HFFc6 (cell line): Measurements from ENCODE around the gene RILPL2. TPM values are rescaled to one million over a fixed set of nuclear protein-coding genes. Genes with fewer than 3 reads are reported as not detected.

Source experiments
- DNase-seq: peaks from one replicate; pipeline ENCODE4 v3.0.0-alpha.2; 2018
- H3K27ac Mint-ChIP-seq: 2 replicates; pipeline ENCODE4 v1.8.0; 2020; ENCODE audit warnings: mild to moderate bottlenecking, mixed read lengths
- H3K27me3 Mint-ChIP-seq: 2 replicates; pipeline ENCODE4 v1.8.0; 2021; ENCODE audit warnings: mild to moderate bottlenecking, moderate library complexity, mixed read lengths; ENCODE audit not compliant: insufficient read depth
- H3K36me3 Mint-ChIP-seq: 2 replicates; pipeline ENCODE4 v1.8.0; 2021; ENCODE audit warnings: low read depth, mixed read lengths
- H3K4me1 Mint-ChIP-seq: 2 replicates; pipeline ENCODE4 v1.8.0; 2020; ENCODE audit warnings: low read depth, mixed read lengths
- H3K4me3 Mint-ChIP-seq: 2 replicates; pipeline ENCODE4 v1.8.0; 2020; ENCODE audit warnings: mild to moderate bottlenecking, moderate library complexity, mixed read lengths
- H3K9me3 Mint-ChIP-seq: 2 replicates; pipeline ENCODE4 v1.8.0; 2020; ENCODE audit warnings: mild to moderate bottlenecking, mixed read lengths
- CTCF ChIP-seq: fragments of 200-600 bp; sonication (generic); IDR thresholded peaks from 2 replicates; pipeline ENCODE4 v1.5.0; 2021; ENCODE audit warnings: antibody characterized with exemption, mild to moderate bottlenecking
- total RNA-seq, 6 experiments: library from RNA; stranded (reverse); fragmentation: NEBNext Ultra II Directional; extraction: Animal tissue kit (Norgen Biotek cat#: 25700); gene quantifications; 2 replicates in 1 of 6; 3 replicates in 5 of 6; pipeline ENCODE4 v1.2.3, GENCODE V29; 2021

Gene RILPL2
- total RNA-seq, 6 experiments from 2014 or later: 4.4 to 6.0 (median 5.5) TPM

DNA sequence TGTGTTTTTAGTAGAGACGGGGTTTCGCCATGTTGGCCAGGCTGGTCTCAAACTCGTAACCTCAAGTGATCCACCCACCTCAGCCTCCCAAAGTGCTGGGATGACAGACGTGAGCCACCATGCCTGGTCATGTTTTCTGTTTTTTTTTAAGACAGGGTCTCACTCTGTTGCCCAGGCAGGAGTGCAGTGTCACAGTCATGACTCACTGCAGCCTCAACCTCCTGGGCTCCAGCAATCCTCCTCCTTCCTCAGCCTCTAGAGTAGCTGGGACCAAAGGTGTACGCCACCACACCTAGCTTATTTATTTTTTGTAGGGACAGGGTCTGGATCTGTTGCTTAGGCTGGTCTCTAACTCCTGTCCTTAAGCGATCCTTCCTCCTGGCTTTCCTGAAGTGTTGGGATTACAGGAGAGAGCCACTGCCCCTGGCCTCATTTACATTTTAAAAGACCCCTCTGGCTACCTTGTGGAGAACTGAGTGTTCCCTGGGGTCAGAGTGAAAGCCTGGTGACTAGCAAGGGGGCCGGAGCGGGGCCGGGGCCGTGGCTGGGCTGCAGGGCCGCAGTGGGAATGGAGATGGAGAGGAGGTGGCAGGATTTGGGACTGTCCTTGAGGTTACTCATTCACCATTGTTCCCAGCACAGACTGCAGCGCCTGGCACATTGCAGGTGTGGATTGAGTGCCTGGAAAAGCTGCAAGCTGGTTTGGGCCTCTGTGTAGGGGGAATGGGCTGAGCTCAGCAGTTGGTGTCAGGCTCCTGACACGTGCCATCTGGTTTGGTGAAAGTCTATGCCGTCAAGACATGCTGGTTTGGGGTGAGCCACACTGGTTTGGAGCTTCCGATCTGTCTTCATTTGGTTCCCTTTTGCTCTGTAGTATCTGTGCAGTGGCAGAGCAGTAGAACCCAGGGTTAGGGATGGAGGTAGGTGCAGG, 34.5 kb downstream of the RILPL2 start:
- Mint-ChIP-seq H3K4me1 (peaks cover 20% of the 10 kb centered on the region), H3K36me3 (peaks cover 16% of the 10 kb centered on the region), H3K4me3 (no peak overlapping the region), H3K27ac (no peak overlapping the region), H3K27me3 (no peaks in the 10 kb centered on the region), H3K9me3 (no peaks in the 10 kb centered on the region)
- no peak for DNase-seq
- no peak for TF ChIP-seq CTCF

DNA sequence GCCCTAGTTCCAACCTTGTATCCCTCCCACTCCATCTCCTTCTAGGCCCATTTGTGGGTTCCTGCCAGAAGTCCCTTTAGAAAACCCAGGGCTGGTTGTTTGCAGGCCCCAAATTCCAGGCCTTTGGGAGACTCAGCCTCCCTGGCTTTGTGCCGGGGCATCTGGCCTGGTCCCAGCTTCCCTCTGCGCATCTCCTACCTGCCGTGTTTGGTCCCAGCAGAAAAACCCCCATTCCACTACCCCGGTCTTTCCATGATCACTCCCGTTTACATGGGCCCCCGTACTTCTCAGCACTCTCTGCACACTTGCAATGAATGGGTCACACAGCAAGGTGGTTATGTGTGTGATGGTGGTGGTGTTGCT, 37.2 kb downstream of the RILPL2 start:
- no peak for TF ChIP-seq CTCF
- Mint-ChIP-seq H3K36me3 (peaks cover 30% of the 10 kb centered on the region), H3K27me3 (no peaks in the 10 kb centered on the region)

GRCh38 chr12:123398550-123399254, 37.8 kb downstream of the RILPL2 start:
- no peak for DNase-seq
- Mint-ChIP-seq H3K4me3 (peak overlapping the region; percentile 6; the same call in 1 of the 2 replicates), H3K27ac (peak overlapping the region; percentile 84), H3K4me1 (peaks cover 28% of the 10 kb centered on the region), H3K9me3 (no peaks in the 10 kb centered on the region), H3K36me3 (peaks cover 30% of the 10 kb centered on the region), H3K27me3 (no peaks in the 10 kb centered on the region)
- no peak for TF ChIP-seq CTCF

More for the DNA sequence above, 37.2 kb downstream of the RILPL2 start:
- no peak overlapping the region for H3K4me3 Mint-ChIP-seq
- H3K9me3 Mint-ChIP-seq: no peaks in the 10 kb centered on the region
- no peak for DNase-seq
- H3K27ac Mint-ChIP-seq: peak overlapping the region; percentile 77
- peaks cover 28% of the 10 kb centered on the region for H3K4me1 Mint-ChIP-seq

- DNase-seq: no peak
- H3K4me1 Mint-ChIP-seq: peaks cover 33% of the 10 kb centered on the region
- H3K27ac Mint-ChIP-seq: peak overlapping the region; percentile 84
- peaks cover 30% of the 10 kb centered on the region for H3K36me3 Mint-ChIP-seq
- H3K27me3 Mint-ChIP-seq: no peaks in the 10 kb centered on the region
- peak overlapping the region; percentile 6; the same call in 1 of the 2 replicates for H3K4me3 Mint-ChIP-seq
- no peak for TF ChIP-seq CTCF
- H3K9me3 Mint-ChIP-seq: no peaks in the 10 kb centered on the region
These were observed 38.3 kb downstream of the RILPL2 start for GRCh38 chr12:123398177-123398549.

DNA sequence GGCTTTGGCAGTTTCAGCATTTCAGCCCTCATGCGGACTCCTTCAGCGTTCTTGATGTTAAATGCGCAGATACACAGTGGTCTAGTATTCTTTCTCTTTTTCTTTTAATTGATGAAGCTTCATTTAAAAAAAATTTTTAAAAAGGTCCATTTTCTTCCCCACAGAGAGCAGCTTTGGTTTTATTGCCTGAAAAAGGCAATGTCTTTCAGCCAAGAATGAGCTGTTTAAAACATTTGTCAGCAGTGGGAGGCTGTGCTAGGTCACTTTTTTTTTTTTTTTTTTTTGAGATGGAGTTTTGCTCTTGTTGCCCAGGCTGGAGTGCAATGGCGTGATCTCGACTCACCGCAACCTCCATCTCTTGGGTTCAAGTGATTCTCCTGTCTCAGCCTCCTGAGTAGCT, 39.1 kb downstream of the RILPL2 start:
- Mint-ChIP-seq H3K36me3 (peaks cover 34% of the 10 kb centered on the region), H3K4me3 (no peak overlapping the region), H3K4me1 (peaks cover 41% of the 10 kb centered on the region), H3K27me3 (no peaks in the 10 kb centered on the region), H3K9me3 (no peaks in the 10 kb centered on the region), H3K27ac (peak overlapping the region; percentile 84)
- TF ChIP-seq CTCF: no peak
- no peak for DNase-seq
